GM12872 (cell line): ENCODE results near the gene EPHA7.

Experiments
- TF ChIP-seq, protein P1 (sequence below): IDR thresholded peaks from 3 replicates; pipeline ENCODE4 v1.5.1; 2011; ENCODE audit warnings: low read depth, mild to moderate bottlenecking, low read length, moderate library complexity; ENCODE audit not compliant: insufficient read depth

Gene EPHA7

DNA sequence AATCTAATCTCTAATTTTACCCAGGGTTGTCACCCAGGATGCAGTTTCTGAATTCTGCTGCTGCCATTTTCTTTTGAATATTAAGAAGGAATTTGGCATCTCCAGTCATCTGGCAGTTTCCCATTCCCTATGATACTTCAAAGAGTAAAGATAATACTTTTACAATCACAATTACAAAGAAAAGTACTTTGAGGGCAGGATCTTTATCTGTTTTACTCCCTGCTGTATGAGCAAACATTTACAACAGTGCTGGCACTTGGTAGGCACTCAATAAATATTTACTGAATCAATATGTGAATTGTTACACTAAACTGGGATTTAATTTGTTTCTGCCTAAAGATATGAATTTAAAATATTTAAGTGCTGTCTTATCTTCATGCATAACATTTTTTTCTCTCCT, 224.9 kb downstream of the EPHA7 start:
- TF ChIP-seq, protein P1, sequence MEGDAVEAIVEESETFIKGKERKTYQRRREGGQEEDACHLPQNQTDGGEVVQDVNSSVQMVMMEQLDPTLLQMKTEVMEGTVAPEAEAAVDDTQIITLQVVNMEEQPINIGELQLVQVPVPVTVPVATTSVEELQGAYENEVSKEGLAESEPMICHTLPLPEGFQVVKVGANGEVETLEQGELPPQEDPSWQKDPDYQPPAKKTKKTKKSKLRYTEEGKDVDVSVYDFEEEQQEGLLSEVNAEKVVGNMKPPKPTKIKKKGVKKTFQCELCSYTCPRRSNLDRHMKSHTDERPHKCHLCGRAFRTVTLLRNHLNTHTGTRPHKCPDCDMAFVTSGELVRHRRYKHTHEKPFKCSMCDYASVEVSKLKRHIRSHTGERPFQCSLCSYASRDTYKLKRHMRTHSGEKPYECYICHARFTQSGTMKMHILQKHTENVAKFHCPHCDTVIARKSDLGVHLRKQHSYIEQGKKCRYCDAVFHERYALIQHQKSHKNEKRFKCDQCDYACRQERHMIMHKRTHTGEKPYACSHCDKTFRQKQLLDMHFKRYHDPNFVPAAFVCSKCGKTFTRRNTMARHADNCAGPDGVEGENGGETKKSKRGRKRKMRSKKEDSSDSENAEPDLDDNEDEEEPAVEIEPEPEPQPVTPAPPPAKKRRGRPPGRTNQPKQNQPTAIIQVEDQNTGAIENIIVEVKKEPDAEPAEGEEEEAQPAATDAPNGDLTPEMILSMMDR = no peak

GRCh38 chr6:93193868-93194267, 225.5 kb downstream of the EPHA7 start:
- TF ChIP-seq, protein P1 = no peak
